Liver (tissue), 9 donors: Measurements from ENCODE around the gene DIP2C. TPM values are rescaled to one million over a fixed set of nuclear protein-coding genes. Genes with fewer than 3 reads are reported as not detected.

Source experiments
- DNase-seq: peaks from one replicate; pipeline ENCODE4 v3.0.0-alpha.2; 2017; ENCODE audit warnings: low spot score
- H3K27ac ChIP-seq, 2 donors: one replicate each; pipeline ENCODE4 v1.7.0; 2013; ENCODE audit warnings: inconsistent platforms in 2 of 2, low read length in 2 of 2, control low read depth in 1 of 2, low read depth in 1 of 2, mild to moderate bottlenecking in 1 of 2
- H3K27me3 ChIP-seq, 4 donors: one replicate each; pipeline versions ENCODE4 v1.6.1 to v1.7.0; 2013; ENCODE audit warnings: low read length in 3 of 4, inconsistent platforms in 1 of 4, mild to moderate bottlenecking in 1 of 4, moderate library complexity in 1 of 4; ENCODE audit not compliant: control insufficient read depth in 4 of 4, insufficient read depth in 4 of 4
- H3K36me3 ChIP-seq, 4 donors: one replicate each; pipeline versions ENCODE4 v1.6.1 to v1.7.0; 2013; ENCODE audit warnings: low read length in 3 of 4, mild to moderate bottlenecking in 3 of 4, low read depth in 1 of 4, moderate library complexity in 1 of 4; ENCODE audit not compliant: control insufficient read depth in 4 of 4, insufficient read depth in 3 of 4
- H3K4me1 ChIP-seq, 4 donors: one replicate each; pipeline versions ENCODE4 v1.6.1 to v1.7.0; 2013; ENCODE audit warnings: low read length in 3 of 4, mild to moderate bottlenecking in 3 of 4, moderate library complexity in 1 of 4; ENCODE audit not compliant: control insufficient read depth in 4 of 4, insufficient read depth in 4 of 4
- H3K4me3 ChIP-seq, 3 donors: one replicate each; pipeline versions ENCODE4 v1.6.1 to v1.7.0; 2013; ENCODE audit warnings: low read length in 3 of 3, control low read depth in 1 of 3, low read depth in 1 of 3, mild to moderate bottlenecking in 1 of 3
- H3K9ac ChIP-seq, 2 donors: one replicate each; pipeline ENCODE4 v1.7.0; 2013; ENCODE audit warnings: low read length in 2 of 2, mild to moderate bottlenecking in 2 of 2, moderate library complexity in 2 of 2, control low read depth in 1 of 2, low read depth in 1 of 2
- H3K9me3 ChIP-seq, 4 donors: one replicate each; pipeline versions ENCODE4 v1.6.1 to v1.7.0; 2013; ENCODE audit warnings: low read length in 3 of 4; ENCODE audit not compliant: control insufficient read depth in 4 of 4
- ATF3 ChIP-seq: IDR thresholded peaks from 2 replicates; pipeline ENCODE4 v1.6.1; 2016; ENCODE audit warnings: antibody characterized with exemption
- EGR1 ChIP-seq, 2 donors: IDR thresholded peaks; 2 replicates each; pipeline ENCODE4 v1.6.1; 2016 to 2018; ENCODE audit warnings: antibody characterized with exemption in 2 of 2, low read depth in 2 of 2
- FOXA1 ChIP-seq: IDR thresholded peaks from 2 replicates; pipeline ENCODE4 v1.6.1; 2016; ENCODE audit warnings: antibody characterized with exemption
- FOXA2 ChIP-seq: IDR thresholded peaks from 2 replicates; pipeline ENCODE4 v1.6.1; 2016; ENCODE audit warnings: antibody characterized with exemption
- GABPA ChIP-seq, 2 donors: IDR thresholded peaks in 1 of 2; conservative IDR thresholded peaks in 1 of 2; 2 replicates each; pipeline ENCODE4 v1.6.1; 2016; ENCODE audit warnings: antibody characterized with exemption in 2 of 2, mild to moderate bottlenecking in 1 of 2, moderate library complexity in 1 of 2
- HNF4A ChIP-seq, 2 donors: conservative IDR thresholded peaks; 2 replicates each; pipeline ENCODE4 v1.6.1; 2016; ENCODE audit warnings: antibody characterized with exemption in 2 of 2, mild to moderate bottlenecking in 2 of 2
- HNF4G ChIP-seq: IDR thresholded peaks from 2 replicates; pipeline ENCODE4 v1.6.1; 2016; ENCODE audit warnings: antibody characterized with exemption
- JUND ChIP-seq, 2 donors: IDR thresholded peaks; 2 replicates each; pipeline ENCODE4 v1.6.1; 2016; ENCODE audit warnings: antibody characterized with exemption in 2 of 2
- MAX ChIP-seq: IDR thresholded peaks from 2 replicates; pipeline ENCODE4 v1.6.1; 2016; ENCODE audit warnings: antibody characterized with exemption
- NR2F2 ChIP-seq: IDR thresholded peaks from 2 replicates; pipeline ENCODE4 v1.6.1; 2016; ENCODE audit warnings: antibody characterized with exemption
- RAD21 ChIP-seq, 2 donors: IDR thresholded peaks; 2 replicates each; pipeline ENCODE4 v1.6.1; 2016; ENCODE audit warnings: antibody characterized with exemption in 2 of 2, mild to moderate bottlenecking in 2 of 2
- REST ChIP-seq: IDR thresholded peaks from 2 replicates; pipeline ENCODE4 v1.6.1; 2016; ENCODE audit warnings: antibody characterized with exemption, mild to moderate bottlenecking
- RXRA ChIP-seq, 2 donors: IDR thresholded peaks; 2 replicates each; pipeline ENCODE4 v1.6.1; 2017 to 2018; ENCODE audit warnings: antibody characterized with exemption in 2 of 2, mild to moderate bottlenecking in 1 of 2
- TAF1 ChIP-seq: conservative IDR thresholded peaks from 2 replicates; pipeline ENCODE4 v1.6.1; 2016; ENCODE audit warnings: antibody characterized with exemption, mild to moderate bottlenecking
- YY1 ChIP-seq: IDR thresholded peaks from 2 replicates; pipeline ENCODE4 v1.6.1; 2016; ENCODE audit warnings: antibody characterized with exemption, mild to moderate bottlenecking
- WGBS: extraction: QIAGEN DNeasy Blood & Tissue Kit; methylation state at CpG from one replicate; pipeline ENCODE4 v1.1.7; 2013; 5-methylcytosine and 5-hydroxymethylcytosine counted together
- polyA plus RNA-seq, 2 donors: library from polyadenylated mRNA; stranded (reverse) in 1 of 2; unstranded in 1 of 2; fragments of 200-250 nt in 1 of 2; fragments of >200 nt in 1 of 2; fragmentation: Nextera tagmentation in 1 of 2; extraction: Ambion mirVana in 1 of 2; gene quantifications; one replicate each; pipeline versions ENCODE4 v1.2.1 to v1.2.3, GENCODE V29; 2013 to 2015
- total RNA-seq, 2 donors: library from RNA; depleted of rRNA; stranded (reverse); fragments of >200 nt; gene quantifications; one replicate each; pipeline ENCODE4 v1.2.3, GENCODE V29; 2014
- TF ChIP-seq, protein P1 (sequence below): IDR thresholded peaks from 2 replicates; pipeline ENCODE4 v1.6.1; 2016; ENCODE audit warnings: antibody characterized with exemption
- TF ChIP-seq, protein P2 (sequence below): fragments of 150-350 bp; IDR thresholded peaks from 2 replicates; pipeline ENCODE4 v1.5.1; 2017; ENCODE audit warnings: improper control_type of control experiment, low read depth, low read length; ENCODE audit not compliant: missing input control
- donor health status: healthy.
- donor health status: healthy.
- donor health status: healthy.
- donor health status: healthy.
- donor health status: healthy.

The DIP2C gene
- total and polyA plus RNA-seq, 4 donors = 4.2 to 12.2 (median 5.7) TPM

DNA sequence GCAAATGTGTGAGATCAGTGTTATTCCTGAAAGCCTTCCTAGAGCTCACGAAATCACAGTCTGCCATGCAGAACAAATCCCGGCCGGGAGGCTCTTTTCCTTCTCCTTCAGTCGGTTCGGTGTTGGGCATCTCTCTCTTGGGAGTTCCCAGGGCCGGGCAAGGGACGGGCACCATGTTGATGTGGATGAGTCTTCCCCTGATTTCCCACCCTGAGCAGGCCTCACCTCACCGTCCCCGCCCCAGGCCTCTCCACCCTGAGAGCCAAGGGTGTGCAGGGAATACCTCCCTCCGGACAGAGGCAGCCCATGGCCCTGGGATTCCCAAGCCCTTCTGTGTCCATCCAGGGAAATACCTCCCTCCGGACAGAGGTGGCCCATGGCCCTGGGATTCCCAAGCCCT lies 28.0 kb upstream of the DIP2C start:
- DNase-seq = no peak
- no peak overlapping the region for H3K27ac ChIP-seq
- no peak for TF ChIP-seq JUND (IDR thresholded peaks at IDR 0.05)
- no peak for TF ChIP-seq FOXA2
- no peak for TF ChIP-seq HNF4A (conservative IDR thresholded peaks at IDR 0.05)
- no peak for TF ChIP-seq YY1
- no peak for TF ChIP-seq HNF4G
- no peak for TF ChIP-seq NR2F2
- TF ChIP-seq RXRA (IDR thresholded peaks at IDR 0.05) = no peak
- TF ChIP-seq ATF3 = no peak
- TF ChIP-seq GABPA (IDR thresholded peaks at IDR 0.05 in 1 of 2, conservative IDR thresholded peaks at IDR 0.05 in 1 of 2) = no peak
- TF ChIP-seq, protein P1, sequence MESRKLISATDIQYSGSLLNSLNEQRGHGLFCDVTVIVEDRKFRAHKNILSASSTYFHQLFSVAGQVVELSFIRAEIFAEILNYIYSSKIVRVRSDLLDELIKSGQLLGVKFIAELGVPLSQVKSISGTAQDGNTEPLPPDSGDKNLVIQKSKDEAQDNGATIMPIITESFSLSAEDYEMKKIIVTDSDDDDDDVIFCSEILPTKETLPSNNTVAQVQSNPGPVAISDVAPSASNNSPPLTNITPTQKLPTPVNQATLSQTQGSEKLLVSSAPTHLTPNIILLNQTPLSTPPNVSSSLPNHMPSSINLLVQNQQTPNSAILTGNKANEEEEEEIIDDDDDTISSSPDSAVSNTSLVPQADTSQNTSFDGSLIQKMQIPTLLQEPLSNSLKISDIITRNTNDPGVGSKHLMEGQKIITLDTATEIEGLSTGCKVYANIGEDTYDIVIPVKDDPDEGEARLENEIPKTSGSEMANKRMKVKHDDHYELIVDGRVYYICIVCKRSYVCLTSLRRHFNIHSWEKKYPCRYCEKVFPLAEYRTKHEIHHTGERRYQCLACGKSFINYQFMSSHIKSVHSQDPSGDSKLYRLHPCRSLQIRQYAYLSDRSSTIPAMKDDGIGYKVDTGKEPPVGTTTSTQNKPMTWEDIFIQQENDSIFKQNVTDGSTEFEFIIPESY = no peak
- TF ChIP-seq FOXA1 = no peak
- TF ChIP-seq REST = no peak
- no peak for TF ChIP-seq MAX
- TF ChIP-seq RAD21 (IDR thresholded peaks at IDR 0.05) = no peak
- TF ChIP-seq EGR1 (IDR thresholded peaks at IDR 0.05; ENCODE audit: low read depth in 2 of 2) = no peak
- TF ChIP-seq, protein P2, sequence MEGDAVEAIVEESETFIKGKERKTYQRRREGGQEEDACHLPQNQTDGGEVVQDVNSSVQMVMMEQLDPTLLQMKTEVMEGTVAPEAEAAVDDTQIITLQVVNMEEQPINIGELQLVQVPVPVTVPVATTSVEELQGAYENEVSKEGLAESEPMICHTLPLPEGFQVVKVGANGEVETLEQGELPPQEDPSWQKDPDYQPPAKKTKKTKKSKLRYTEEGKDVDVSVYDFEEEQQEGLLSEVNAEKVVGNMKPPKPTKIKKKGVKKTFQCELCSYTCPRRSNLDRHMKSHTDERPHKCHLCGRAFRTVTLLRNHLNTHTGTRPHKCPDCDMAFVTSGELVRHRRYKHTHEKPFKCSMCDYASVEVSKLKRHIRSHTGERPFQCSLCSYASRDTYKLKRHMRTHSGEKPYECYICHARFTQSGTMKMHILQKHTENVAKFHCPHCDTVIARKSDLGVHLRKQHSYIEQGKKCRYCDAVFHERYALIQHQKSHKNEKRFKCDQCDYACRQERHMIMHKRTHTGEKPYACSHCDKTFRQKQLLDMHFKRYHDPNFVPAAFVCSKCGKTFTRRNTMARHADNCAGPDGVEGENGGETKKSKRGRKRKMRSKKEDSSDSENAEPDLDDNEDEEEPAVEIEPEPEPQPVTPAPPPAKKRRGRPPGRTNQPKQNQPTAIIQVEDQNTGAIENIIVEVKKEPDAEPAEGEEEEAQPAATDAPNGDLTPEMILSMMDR = no peak
- no peak overlapping the region for H3K9ac ChIP-seq
- H3K9me3 ChIP-seq = peaks cover 0 to 4% (median 1%) of the 10 kb centered on the region in 4 donors
- H3K27me3 ChIP-seq = no peaks in the 10 kb centered on the region
- no peaks in the 10 kb centered on the region for H3K36me3 ChIP-seq
- no peaks in the 10 kb centered on the region for H3K4me1 ChIP-seq
- 93% methylated on average over 11 of the region's 11 CpGs for WGBS
- no peak overlapping the region for H3K4me3 ChIP-seq

DNA sequence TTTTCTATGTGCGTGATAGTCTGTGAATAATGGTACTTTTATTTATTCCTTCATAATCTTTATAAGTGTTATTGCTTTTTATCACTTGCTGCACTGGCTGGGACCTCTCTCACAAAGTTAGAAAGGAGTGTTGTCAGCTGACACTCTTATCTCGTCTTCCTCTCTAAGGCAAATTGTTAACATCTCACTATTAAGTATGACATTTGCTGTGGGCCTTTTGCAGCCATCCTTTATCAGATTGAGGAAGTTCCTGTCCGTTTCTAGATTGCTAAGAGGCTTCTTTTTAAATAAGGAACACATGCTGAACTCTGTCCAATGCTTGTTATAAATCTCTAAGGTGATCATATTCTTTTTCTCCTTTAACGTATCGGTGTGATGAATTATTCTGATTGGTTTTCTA lies 27.4 kb upstream of the DIP2C start:
- no peaks in the 10 kb centered on the region for H3K27me3 ChIP-seq
- H3K9me3 ChIP-seq = peaks cover 0 to 4% (median 1%) of the 10 kb centered on the region in 4 donors
- 80% methylated on average over 5 of the region's 5 CpGs for WGBS
- DNase-seq = no peak
- no peaks in the 10 kb centered on the region for H3K4me1 ChIP-seq
- H3K9ac ChIP-seq = no peak overlapping the region
- no peak overlapping the region for H3K27ac ChIP-seq
- no peaks in the 10 kb centered on the region for H3K36me3 ChIP-seq
- no peak overlapping the region for H3K4me3 ChIP-seq
- TF ChIP-seq FOXA1 = no peak
- TF ChIP-seq RAD21 (IDR thresholded peaks at IDR 0.05) = no peak
- no peak for TF ChIP-seq NR2F2
- TF ChIP-seq, protein P2 = no peak
- TF ChIP-seq GABPA (IDR thresholded peaks at IDR 0.05 in 1 of 2, conservative IDR thresholded peaks at IDR 0.05 in 1 of 2) = no peak
- TF ChIP-seq MAX = no peak
- TF ChIP-seq RXRA (IDR thresholded peaks at IDR 0.05) = no peak
- no peak for TF ChIP-seq HNF4A (conservative IDR thresholded peaks at IDR 0.05)
- TF ChIP-seq HNF4G = no peak
- no peak for TF ChIP-seq EGR1 (IDR thresholded peaks at IDR 0.05; ENCODE audit: low read depth in 2 of 2)
- TF ChIP-seq YY1 = no peak
- TF ChIP-seq TAF1 = no peak
- no peak for TF ChIP-seq JUND (IDR thresholded peaks at IDR 0.05)
- TF ChIP-seq FOXA2 = no peak
- TF ChIP-seq, protein P1 = no peak
